Loucy (cell line): ENCODE results near the gene CCDC150.
"Not testable (repeated sequence)": the region's sequence is repeated elsewhere in the genome, so short reads cannot be mapped to it uniquely, and the experiment has no call there.

ENCODE experiments used
- H2AFZ ChIP-seq: fragments of 200-600 bp; sonication (generic); 2 replicates; pipeline ENCODE4 v1.6.0; 2016; ENCODE audit warnings: antibody characterized with exemption, mild to moderate bottlenecking, low read length, moderate library complexity
- H3F3A ChIP-seq: fragments of 200-600 bp; 2 replicates; pipeline ENCODE4 v1.6.0; 2016; ENCODE audit warnings: antibody characterized with exemption, low read depth, mild to moderate bottlenecking
- H3K27me3 ChIP-seq: fragments of 200-600 bp; sonication (generic); 2 replicates; pipeline ENCODE4 v1.6.1; 2014; ENCODE audit warnings: low read length, mild to moderate bottlenecking; ENCODE audit not compliant: insufficient read depth, poor library complexity, severe bottlenecking
- H3K36me3 ChIP-seq: fragments of 200-600 bp; sonication (generic); 2 replicates; pipeline ENCODE4 v1.6.1; 2016; ENCODE audit warnings: low read length; ENCODE audit not compliant: insufficient read depth
- H3K4me1 ChIP-seq: fragments of 200-600 bp; sonication (generic); 2 replicates; pipeline ENCODE4 v1.5.1; 2014; ENCODE audit warnings: low read length, mild to moderate bottlenecking; ENCODE audit not compliant: insufficient read depth, poor library complexity, severe bottlenecking
- H3K4me2 ChIP-seq: fragments of 200-600 bp; sonication (generic); 2 replicates; pipeline ENCODE4 v1.6.0; 2014; ENCODE audit warnings: antibody characterized with exemption, low read length, low read depth, mild to moderate bottlenecking; ENCODE audit not compliant: poor library complexity, severe bottlenecking
- H3K4me3 ChIP-seq: fragments of 200-600 bp; sonication (generic); 2 replicates; pipeline ENCODE4 v1.5.1; 2014; ENCODE audit warnings: low read length, mild to moderate bottlenecking, mixed read lengths; ENCODE audit not compliant: poor library complexity, severe bottlenecking
- H3K79me2 ChIP-seq: fragments of 200-600 bp; sonication (generic); 2 replicates; pipeline ENCODE4 v1.6.1; 2014; ENCODE audit warnings: low read length; ENCODE audit not compliant: insufficient read depth
- H3K9ac ChIP-seq: fragments of 200-600 bp; sonication (generic); 2 replicates; pipeline ENCODE4 v1.6.0; 2014; ENCODE audit warnings: mild to moderate bottlenecking, low read depth, low read length, moderate library complexity; ENCODE audit not compliant: poor library complexity, severe bottlenecking
- H3K9me2 ChIP-seq: fragments of 200-600 bp; sonication (generic); replicated peaks from 2 replicates; pipeline ENCODE4 v1.6.1; 2016; ENCODE audit warnings: low read depth, low read length, mixed read lengths
- H3K9me3 ChIP-seq: fragments of 200-600 bp; sonication (generic); 2 replicates; pipeline ENCODE4 v1.6.1; 2014; ENCODE audit warnings: mild to moderate bottlenecking, antibody characterized with exemption, low read length, low read depth; ENCODE audit not compliant: insufficient read depth
- H4K20me1 ChIP-seq: fragments of 200-600 bp; sonication (generic); 2 replicates; pipeline ENCODE4 v1.6.0; 2014; ENCODE audit warnings: antibody characterized with exemption, low read length, mild to moderate bottlenecking; ENCODE audit not compliant: insufficient read depth, poor library complexity, severe bottlenecking
- EZH2phosphoT487 ChIP-seq: fragments of 200-600 bp; IDR thresholded peaks from 2 replicates; pipeline ENCODE4 v1.6.1; 2018; ENCODE audit warnings: antibody characterized with exemption, mild to moderate bottlenecking, moderate library complexity, borderline replicate concordance
- TF ChIP-seq, protein P1 (sequence below): fragments of 200-600 bp; sonication (generic); conservative IDR thresholded peaks from 2 replicates; pipeline ENCODE4 v1.5.1; 2014; ENCODE audit warnings: mild to moderate bottlenecking, antibody characterized with exemption, low read length

Gene CCDC150

DNA sequence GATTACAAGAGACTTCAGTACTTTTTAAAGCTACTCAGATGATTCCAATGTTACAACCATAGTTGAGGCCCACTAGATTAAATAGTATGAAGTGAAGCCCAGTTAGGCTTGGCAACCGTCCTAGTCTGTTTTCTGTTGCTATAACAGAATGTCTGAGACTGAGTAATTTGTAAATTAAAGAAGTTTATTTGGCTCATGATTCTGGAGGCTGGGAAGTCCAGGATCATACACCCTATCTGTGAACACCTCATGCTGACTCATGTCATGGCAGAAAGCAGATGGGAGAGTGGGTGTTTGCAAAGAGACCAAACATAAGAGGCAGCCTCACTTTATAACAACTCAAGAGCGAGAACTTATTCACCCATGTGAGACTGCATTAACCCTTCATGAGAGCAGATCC is 63.1 kb downstream of the CCDC150 start:
- peaks cover 49% of the 10 kb centered on the region for H3K4me1 ChIP-seq
- H3K27me3 ChIP-seq: no peaks in the 10 kb centered on the region
- H3K9me3 ChIP-seq: no peaks in the 10 kb centered on the region; the same call in 1 of the 2 replicates
- H3K9me2 ChIP-seq: no peaks in the 10 kb centered on the region
- H3K9ac ChIP-seq: no peak overlapping the region
- H2AFZ ChIP-seq: no peak overlapping the region
- peaks cover 5% of the 10 kb centered on the region; the same call in 1 of the 2 replicates for H3K36me3 ChIP-seq
- TF ChIP-seq, protein P1, sequence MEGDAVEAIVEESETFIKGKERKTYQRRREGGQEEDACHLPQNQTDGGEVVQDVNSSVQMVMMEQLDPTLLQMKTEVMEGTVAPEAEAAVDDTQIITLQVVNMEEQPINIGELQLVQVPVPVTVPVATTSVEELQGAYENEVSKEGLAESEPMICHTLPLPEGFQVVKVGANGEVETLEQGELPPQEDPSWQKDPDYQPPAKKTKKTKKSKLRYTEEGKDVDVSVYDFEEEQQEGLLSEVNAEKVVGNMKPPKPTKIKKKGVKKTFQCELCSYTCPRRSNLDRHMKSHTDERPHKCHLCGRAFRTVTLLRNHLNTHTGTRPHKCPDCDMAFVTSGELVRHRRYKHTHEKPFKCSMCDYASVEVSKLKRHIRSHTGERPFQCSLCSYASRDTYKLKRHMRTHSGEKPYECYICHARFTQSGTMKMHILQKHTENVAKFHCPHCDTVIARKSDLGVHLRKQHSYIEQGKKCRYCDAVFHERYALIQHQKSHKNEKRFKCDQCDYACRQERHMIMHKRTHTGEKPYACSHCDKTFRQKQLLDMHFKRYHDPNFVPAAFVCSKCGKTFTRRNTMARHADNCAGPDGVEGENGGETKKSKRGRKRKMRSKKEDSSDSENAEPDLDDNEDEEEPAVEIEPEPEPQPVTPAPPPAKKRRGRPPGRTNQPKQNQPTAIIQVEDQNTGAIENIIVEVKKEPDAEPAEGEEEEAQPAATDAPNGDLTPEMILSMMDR: no peak
- TF ChIP-seq EZH2phosphoT487: no peak
- H4K20me1 ChIP-seq: no peaks in the 10 kb centered on the region
- H3K79me2 ChIP-seq: no peaks in the 10 kb centered on the region
- no peak overlapping the region for H3K4me3 ChIP-seq
- H3F3A ChIP-seq: peaks cover 3% of the 10 kb centered on the region; the same call in 1 of the 2 replicates
- H3K4me2 ChIP-seq: no peak overlapping the region

- no peaks in the 10 kb centered on the region for H4K20me1 ChIP-seq
- H2AFZ ChIP-seq: no peak overlapping the region
- H3K27me3 ChIP-seq: no peaks in the 10 kb centered on the region
- H3K79me2 ChIP-seq: no peaks in the 10 kb centered on the region
- no peaks in the 10 kb centered on the region for H3K9me2 ChIP-seq
- H3K36me3 ChIP-seq: peaks cover 5% of the 10 kb centered on the region; the same call in 1 of the 2 replicates
- H3K4me1 ChIP-seq: peaks cover 44% of the 10 kb centered on the region
- no peak overlapping the region for H3K4me3 ChIP-seq
- H3K9ac ChIP-seq: no peak overlapping the region
- H3K4me2 ChIP-seq: no peak overlapping the region
- no peaks in the 10 kb centered on the region; the same call in 1 of the 2 replicates for H3K9me3 ChIP-seq
- peaks cover 3% of the 10 kb centered on the region; the same call in 1 of the 2 replicates for H3F3A ChIP-seq
- TF ChIP-seq EZH2phosphoT487: no peak
- TF ChIP-seq, protein P1: no peak
Measured at GRCh38 chr2:196703695-196704094, 64.2 kb downstream of the CCDC150 start.

DNA sequence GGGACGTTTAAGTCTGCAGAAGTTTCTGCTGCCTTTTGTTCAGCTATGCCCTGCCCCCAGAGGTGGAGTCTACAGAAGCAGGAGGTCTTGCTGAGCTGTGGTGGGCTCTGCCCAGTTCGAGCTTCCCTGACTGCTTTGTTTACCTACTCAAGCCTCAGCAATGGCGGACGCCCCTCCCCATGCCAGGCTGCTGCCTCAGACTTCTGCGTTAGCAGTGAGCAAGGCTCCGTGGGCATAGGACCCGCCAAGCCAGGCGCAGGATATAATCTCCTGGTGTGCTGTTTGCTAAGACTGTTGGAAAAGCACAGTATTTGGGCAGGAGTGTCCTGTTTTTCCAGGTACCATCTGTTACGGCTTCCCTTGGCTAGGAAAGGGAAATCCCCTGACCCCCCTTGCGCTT is 70.5 kb downstream of the CCDC150 start:
- H3K4me3 ChIP-seq, H4K20me1 ChIP-seq: not testable (repeated sequence)

DNA sequence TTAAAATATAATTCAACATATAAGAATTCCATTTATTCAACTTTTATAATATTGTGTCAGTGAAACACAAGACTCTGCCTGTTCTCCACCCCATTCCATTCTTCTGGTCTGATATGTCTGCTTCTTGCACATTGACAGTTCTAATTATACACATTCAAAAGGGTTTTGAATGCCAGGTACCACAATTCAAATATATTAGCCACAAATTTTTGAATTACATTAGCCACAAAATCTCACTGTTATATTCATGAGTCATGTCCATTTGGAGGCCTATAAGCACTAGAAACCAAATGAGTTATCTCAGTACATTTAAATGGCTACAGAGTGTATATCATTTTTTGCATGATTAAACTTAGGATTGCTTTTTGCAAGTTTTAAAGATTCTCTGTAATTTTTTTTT is 72.1 kb downstream of the CCDC150 start:
- no peak for TF ChIP-seq EZH2phosphoT487
- TF ChIP-seq, protein P1: no peak
- H3K9me2 ChIP-seq: no peaks in the 10 kb centered on the region
- no peaks in the 10 kb centered on the region for H4K20me1 ChIP-seq
- H3K4me3 ChIP-seq: no peak overlapping the region
- no peaks in the 10 kb centered on the region for H3K4me1 ChIP-seq
- no peaks in the 10 kb centered on the region for H3K27me3 ChIP-seq
- H3K4me2 ChIP-seq: no peak overlapping the region
- no peaks in the 10 kb centered on the region for H3K79me2 ChIP-seq
- peaks cover 20% of the 10 kb centered on the region for H3K36me3 ChIP-seq
- H3K9ac ChIP-seq: no peak overlapping the region
- H3F3A ChIP-seq: no peaks in the 10 kb centered on the region
- H3K9me3 ChIP-seq: no peaks in the 10 kb centered on the region; the same call in 1 of the 2 replicates
- no peak overlapping the region for H2AFZ ChIP-seq

More for the DNA sequence above, 70.5 kb downstream of the CCDC150 start:
- H3K4me1 ChIP-seq, H3F3A ChIP-seq, H3K4me2 ChIP-seq, H3K9ac ChIP-seq, H3K9me2 ChIP-seq, H3K9me3 ChIP-seq, H2AFZ ChIP-seq, H3K27me3 ChIP-seq, H3K79me2 ChIP-seq: not testable (repeated sequence)
- H3K36me3 ChIP-seq: peaks cover 20% of the 10 kb centered on the region
